ENCODE results near the gene CFDP1. TPM values are rescaled to one million over a fixed set of nuclear protein-coding genes. Genes with fewer than 3 reads are reported as not detected.

CFDP1 gene
- total and polyA plus RNA-seq, 2 donors (not counting 3 experiments of a cell fraction or from before 2014, with no cell fraction given) = 17.8 to 53.8 TPM

GRCh38 chr16:75287708-75288107 is 145.6 kb downstream of the CFDP1 start:
- no peak for TF ChIP-seq MYC (IDR thresholded peaks at IDR 0.05; ENCODE audit: low read depth, low read length)
- TF ChIP-seq JUN (IDR thresholded peaks at IDR 0.05; ENCODE audit: borderline replicate concordance, insufficient read depth, insufficient read length, low read depth) = no peak
- TF ChIP-seq POLR2AphosphoS5 (IDR thresholded peaks at IDR 0.05; ENCODE audit: insufficient read depth, low read depth, low read length) = no peak
- TF ChIP-seq FOS (IDR thresholded peaks at IDR 0.05; ENCODE audit: borderline replicate concordance, insufficient read depth, low read length) = no peak
- TF ChIP-seq, protein P1, sequence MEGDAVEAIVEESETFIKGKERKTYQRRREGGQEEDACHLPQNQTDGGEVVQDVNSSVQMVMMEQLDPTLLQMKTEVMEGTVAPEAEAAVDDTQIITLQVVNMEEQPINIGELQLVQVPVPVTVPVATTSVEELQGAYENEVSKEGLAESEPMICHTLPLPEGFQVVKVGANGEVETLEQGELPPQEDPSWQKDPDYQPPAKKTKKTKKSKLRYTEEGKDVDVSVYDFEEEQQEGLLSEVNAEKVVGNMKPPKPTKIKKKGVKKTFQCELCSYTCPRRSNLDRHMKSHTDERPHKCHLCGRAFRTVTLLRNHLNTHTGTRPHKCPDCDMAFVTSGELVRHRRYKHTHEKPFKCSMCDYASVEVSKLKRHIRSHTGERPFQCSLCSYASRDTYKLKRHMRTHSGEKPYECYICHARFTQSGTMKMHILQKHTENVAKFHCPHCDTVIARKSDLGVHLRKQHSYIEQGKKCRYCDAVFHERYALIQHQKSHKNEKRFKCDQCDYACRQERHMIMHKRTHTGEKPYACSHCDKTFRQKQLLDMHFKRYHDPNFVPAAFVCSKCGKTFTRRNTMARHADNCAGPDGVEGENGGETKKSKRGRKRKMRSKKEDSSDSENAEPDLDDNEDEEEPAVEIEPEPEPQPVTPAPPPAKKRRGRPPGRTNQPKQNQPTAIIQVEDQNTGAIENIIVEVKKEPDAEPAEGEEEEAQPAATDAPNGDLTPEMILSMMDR (IDR thresholded peaks at IDR 0.05; ENCODE audit: extremely low read depth in 1 of 2, insufficient read depth in 1 of 2, low read depth in 1 of 2, low read length in 2 of 2) = no peak
- no peak for TF ChIP-seq GATA2 (IDR thresholded peaks at IDR 0.05; ENCODE audit: insufficient read depth, insufficient read length, low read depth, low read length)
- TF ChIP-seq POLR2A (IDR thresholded peaks at IDR 0.05; ENCODE audit: low read depth, low read length) = no peak
- TF ChIP-seq EZH2 (IDR thresholded peaks at IDR 0.05; ENCODE audit: borderline replicate concordance, low read depth, low read length, severe bottlenecking) = no peak
- TF ChIP-seq, protein P2, sequence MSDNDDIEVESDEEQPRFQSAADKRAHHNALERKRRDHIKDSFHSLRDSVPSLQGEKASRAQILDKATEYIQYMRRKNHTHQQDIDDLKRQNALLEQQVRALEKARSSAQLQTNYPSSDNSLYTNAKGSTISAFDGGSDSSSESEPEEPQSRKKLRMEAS (IDR thresholded peaks at IDR 0.05; ENCODE audit: insufficient read depth, insufficient read length) = no peak
- no peak overlapping the region for H2AFZ ChIP-seq (ENCODE audit: low read depth, low read length)
- no peaks in the 10 kb centered on the region for H3K9me1 ChIP-seq (replicated peaks; ENCODE audit: control insufficient read depth, extremely low read depth, insufficient read depth, low read length)
- H3K36me3 ChIP-seq (ENCODE audit: control insufficient read depth in 2 of 2, extremely low read depth in 1 of 2, insufficient read depth in 2 of 2, low read length in 2 of 2) = no peaks in the 10 kb centered on the region
- no peak for FAIRE-seq
- H3K4me3 ChIP-seq (replicated peaks in 1 of 3; ENCODE audit: insufficient read depth in 1 of 3, low read depth in 1 of 3, low read length in 3 of 3) = no peak overlapping the region
- H3K27me3 ChIP-seq (ENCODE audit: control insufficient read depth in 2 of 2, insufficient read depth in 2 of 2, low read length in 2 of 2) = no peaks in the 10 kb centered on the region
- peak overlapping the region; percentile 72 for H3K27ac ChIP-seq (ENCODE audit: insufficient read depth, low read depth, low read length)
- H3K9ac ChIP-seq (replicated peaks; ENCODE audit: extremely low read depth, insufficient read depth, low read length) = no peak overlapping the region
- peaks cover 27% of the 10 kb centered on the region for H3K4me1 ChIP-seq (ENCODE audit: control insufficient read depth, extremely low read depth, insufficient read depth, low read length)
- ChIA-PET CTCF (interaction anchor here (1.0 to 3.0 kb wide), 4 partner anchors 8 to 98 kb away, joined by 4 to 9 read pairs (median 6); no protein-coding TSS in a partner anchor), POLR2A (interaction anchor here (0.6 kb wide), 1 partner anchor 80 kb away, joined by 5 read pairs; no protein-coding TSS in a partner anchor)
- no peaks in the 10 kb centered on the region for H3K79me2 ChIP-seq (ENCODE audit: control insufficient read depth, insufficient read depth, low read length)
- intact Hi-C loops (cut with micrococcal nuclease) = loop anchor here (2.0 kb wide), 1 partner anchor 15 kb away; no protein-coding TSS in a partner anchor
- no TSS peak for BruUV-seq (replicated peaks)
- H3K9me3 ChIP-seq (replicated peaks; ENCODE audit: control insufficient read depth, insufficient read depth, low read length) = no peaks in the 10 kb centered on the region
- dilution Hi-C loops (cut with MboI; ENCODE audit: extremely low pct_ligation_motif_present, low sequenced_read_pairs) = no loop called here
- no peak for DNase-seq (ENCODE audit: low read depth, low spot score)
- no peaks in the 10 kb centered on the region for H4K20me1 ChIP-seq (replicated peaks; ENCODE audit: control insufficient read depth, extremely low read depth, insufficient read depth, low read length)
- H3K4me2 ChIP-seq (ENCODE audit: insufficient read depth, low read length) = no peak overlapping the region
